GM12878 (cell line): ENCODE results near the gene SLC20A1. TPM values are rescaled to one million over a fixed set of nuclear protein-coding genes. Genes with fewer than 3 reads are reported as not detected.

Source experiments
- ATAC-seq: fragments of 200-7000 bp; cut with Tn5 transposase; 3 replicates; pipeline ENCODE4 v1.9.1; 2020; ENCODE audit warnings: mild to moderate bottlenecking, moderate library complexity
- BruUV-seq: library from RNA; stranded (reverse); fragments of 400-500 nt; replicated peaks from 2 replicates; lab custom pipeline; 2021; lab: Mats Ljungman, UMichigan
- CTCF ChIA-PET: fragments of 300-600 bp; sonication (Branson Sonifier 250); formaldehyde crosslinking; extraction: SDS; loops from one replicate; lab custom pipeline; 2021; ENCODE audit warnings: inconsistent platforms; lab: Yijun Ruan, JAX
- POLR2A ChIA-PET: fragments of 350-600 bp; formaldehyde crosslinking; extraction: SDS; loops from one replicate; lab custom pipeline; 2021; ENCODE audit warnings: inconsistent platforms; lab: Charles Lee
- RAD21 ChIA-PET: fragments of 300-600 bp; sonication (Branson Sonifier 250); formaldehyde crosslinking; loops from one replicate; lab custom pipeline; 2023; ENCODE audit warnings: antibody characterized with exemption; ENCODE audit not compliant: unreplicated experiment; lab: Charles Lee
- SMC1A ChIA-PET: fragments of 300-600 bp; sonication (Branson Sonifier 250); formaldehyde crosslinking; loops from one replicate; lab custom pipeline; 2023; ENCODE audit not compliant: unreplicated experiment, uncharacterized antibody; lab: Charles Lee
- DNase-seq: peaks from one replicate; pipeline ENCODE4 v3.0.0-alpha.2; 2011; ENCODE audit warnings: low read depth, low spot score
- FAIRE-seq: peaks from 3 replicates; lab custom pipeline; 2011; peaks lifted over from hg19 to GRCh38; lab: Jason Lieb, UNC
- H2AFZ ChIP-seq: 2 replicates; pipeline ENCODE4 v1.6.0; 2011; ENCODE audit warnings: low read depth, low read length, control low read depth; ENCODE audit not compliant: control insufficient read depth
- H3K27ac ChIP-seq: 2 replicates; pipeline ENCODE4 v1.5.1; 2011; ENCODE audit warnings: control low read depth; ENCODE audit not compliant: control insufficient read depth, insufficient read depth
- H3K27me3 ChIP-seq, 2 experiments: replicated peaks in 1 of 2; 2 replicates each; pipeline versions ENCODE4 v1.6.0 to v1.6.1; 2011; ENCODE audit warnings: low read length in 1 of 2; ENCODE audit not compliant: control insufficient read depth in 2 of 2, insufficient read depth in 2 of 2
- H3K36me3 ChIP-seq, 2 experiments: 2 replicates each; pipeline ENCODE4 v1.5.1; 2011; ENCODE audit warnings: low read length in 1 of 2; ENCODE audit not compliant: control insufficient read depth in 2 of 2, insufficient read depth in 2 of 2
- H3K4me1 ChIP-seq: 2 replicates; pipeline ENCODE4 v1.6.1; 2011; ENCODE audit warnings: mild to moderate bottlenecking, low read length, moderate library complexity, mixed read lengths; ENCODE audit not compliant: control insufficient read depth, insufficient read depth
- H3K4me2 ChIP-seq: 2 replicates; pipeline ENCODE4 v1.6.0; 2011; ENCODE audit warnings: control low read depth; ENCODE audit not compliant: control insufficient read depth, insufficient read depth
- H3K4me3 ChIP-seq: fragments of 200-600 bp; sonication (generic); 2 replicates; pipeline ENCODE4 v1.5.1; 2016
- H3K79me2 ChIP-seq: 2 replicates; pipeline ENCODE4 v1.6.0; 2011; ENCODE audit warnings: low read length; ENCODE audit not compliant: control insufficient read depth, insufficient read depth
- H3K9ac ChIP-seq: 2 replicates; pipeline ENCODE4 v1.8.0; 2011; ENCODE audit warnings: low read length, control low read depth, mixed read lengths; ENCODE audit not compliant: control insufficient read depth, insufficient read depth
- H3K9me3 ChIP-seq: replicated peaks from 3 replicates; pipeline ENCODE4 v1.5.1; 2011; ENCODE audit warnings: mild to moderate bottlenecking, low read length; ENCODE audit not compliant: control insufficient read depth, insufficient read depth
- H4K20me1 ChIP-seq: 2 replicates; pipeline ENCODE4 v1.6.0; 2011; ENCODE audit not compliant: control insufficient read depth, insufficient read depth
- BACH1 ChIP-seq: fragments of 450-650 bp; IDR thresholded peaks from 2 replicates; pipeline ENCODE4 v1.6.1; 2017; ENCODE audit warnings: mild to moderate bottlenecking, borderline replicate concordance
- DPF2 ChIP-seq: fragments of 450-650 bp; IDR thresholded peaks from 2 replicates; pipeline ENCODE4 v1.6.1; 2017; ENCODE audit warnings: mild to moderate bottlenecking
- HCFC1 ChIP-seq: fragments of 150-350 bp; IDR thresholded peaks from 2 replicates; pipeline ENCODE4 v1.6.1; 2014; ENCODE audit warnings: low read length
- JUND ChIP-seq: IDR thresholded peaks from 2 replicates; pipeline ENCODE4 v1.6.1; 2012; ENCODE audit warnings: low read depth, mild to moderate bottlenecking, low read length, improper control_type of control experiment, moderate library complexity
- KDM1A ChIP-seq: fragments of 200-600 bp; sonication (generic); IDR thresholded peaks from 2 replicates; pipeline ENCODE4 v1.6.1; 2016; ENCODE audit warnings: borderline replicate concordance
- STAT3 ChIP-seq: IDR thresholded peaks from 2 replicates; pipeline ENCODE4 v1.6.1; 2011; ENCODE audit warnings: low read depth, low read length, improper control_type of control experiment
- WGBS: methylation state at CpG from one replicate; pipeline ENCODE4 v1.1.6; 2016; ENCODE audit warnings: low lambda C conversion rate; ENCODE audit not compliant: insufficient replicate concordance, insufficient coverage; ENCODE audit errors: missing lambda C conversion rate; 5-methylcytosine and 5-hydroxymethylcytosine counted together
- in situ Hi-C: fragments of 300-500 bp; cut with MboI; formaldehyde crosslinking; loops from 9 replicates; pipeline ENCODE4 v1.14.3; 2018; ENCODE audit warnings: mixed read lengths
- intact Hi-C: fragments of 100-400 bp; cut with micrococcal nuclease; formaldehyde crosslinking; loops from one replicate; pipeline ENCODE4 v1.14.2; 2022; ENCODE audit not compliant: unreplicated experiment
- polyA plus RNA-seq, 11 experiments: library from polyadenylated mRNA; depleted of rRNA in 4 of 11; unstranded in 6 of 11; stranded (reverse) in 5 of 11; fragments of >200 nt; fragmentation: Nextera tagmentation in 4 of 11; fragmentation: Illumina TruSeq in 1 of 11; extraction: Ambion mirVana in 4 of 11; extraction: Trizol in 1 of 11; gene quantifications; 1 replicate in 1 of 11; 2 replicates in 10 of 11; pipeline versions ENCODE4 v1.2.1 to v1.2.3, GENCODE V29; 2011 to 2016; ENCODE audit warnings: inconsistent platforms in 2 of 11, missing spikeins in 2 of 11, low read depth in 1 of 11
- total RNA-seq, 4 experiments: library from RNA; depleted of rRNA in 3 of 4; stranded (reverse); fragments of >200 nt in 3 of 4; fragmentation: Illumina TruSeq in 1 of 4; extraction: Trizol in 1 of 4; gene quantifications; 2 replicates each; pipeline versions ENCODE4 v1.2.1 to v1.2.3, GENCODE V29; 2013 to 2021
- TF ChIP-seq, protein P1 (sequence below): fragments of 450-650 bp; formaldehyde crosslinking; IDR thresholded peaks from 2 replicates; pipeline ENCODE4 v1.4.0; 2020; ENCODE audit warnings: mild to moderate bottlenecking, moderate library complexity

The SLC20A1 gene
- total and polyA plus RNA-seq, 10 of the 15 experiments (the other 5 are each of a cell fraction or from before 2014, with no cell fraction given), result 21.2 to 59.1 (median 43.2) TPM

DNA sequence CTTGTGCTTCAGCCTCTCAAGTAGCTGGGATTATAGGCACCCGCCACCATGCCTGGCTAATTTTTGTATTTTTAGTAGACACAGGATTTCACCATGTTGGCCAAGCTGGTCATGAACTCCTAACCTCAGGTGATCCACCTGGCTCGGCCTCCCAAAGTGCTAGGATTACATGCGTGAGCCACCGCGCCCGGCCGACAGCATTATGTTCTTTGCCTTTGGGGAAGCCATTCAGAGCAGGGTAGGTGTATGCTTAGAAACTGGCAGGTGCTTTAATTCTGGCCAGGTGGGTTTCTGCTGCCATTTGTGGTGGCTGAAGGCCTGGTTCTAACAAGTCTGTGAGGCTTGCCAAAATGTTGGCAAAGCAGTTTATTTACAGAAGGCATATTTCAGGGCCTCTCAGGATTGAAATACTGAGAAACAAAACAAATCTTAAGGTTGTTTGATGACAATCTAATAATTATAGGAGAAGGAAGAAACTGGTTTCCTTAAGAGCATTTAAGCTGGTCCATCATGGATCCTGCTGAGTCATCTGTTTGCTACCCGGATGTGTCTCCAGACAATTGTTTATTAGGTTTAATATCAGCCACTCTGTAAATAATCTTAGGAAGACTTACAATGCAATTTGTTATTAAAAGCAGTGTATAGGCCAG lies 16.0 kb downstream of the SLC20A1 start:
- DNase-seq (no peak), ATAC-seq (no peak), FAIRE-seq (no peak)
- no TSS peak for BruUV-seq
- RAD21 ChIA-PET, result interaction anchor here (1.2 kb wide), 1 partner anchor 65 kb away, joined by 3 read pairs; no protein-coding TSS in a partner anchor
- Histone ChIP-seq H3K4me2 (no peak overlapping the region), H3K27me3 (no peaks in the 10 kb centered on the region), H3K9ac (no peak overlapping the region), H3K36me3 (peaks cover 6 to 35% of the 10 kb centered on the region in 2 experiments), H4K20me1 (no peaks in the 10 kb centered on the region), H3K4me3 (no peak overlapping the region), H3K9me3 (no peaks in the 10 kb centered on the region), H3K79me2 (peaks cover 9% of the 10 kb centered on the region), H3K4me1 (peaks cover 15% of the 10 kb centered on the region), H2AFZ (no peak overlapping the region), H3K27ac (no peak overlapping the region)
- intact Hi-C loops, result no loop called here
- CTCF ChIA-PET, result interaction anchor here (1.1 to 2.3 kb wide), 3 partner anchors 28 to 65 kb away, joined by 4 to 8 read pairs (median 5); no protein-coding TSS in a partner anchor
- TF ChIP-seq HCFC1, result no peak
- in situ Hi-C loops, result no loop called here
- WGBS, result 98% methylated on average over 8 of the region's 8 CpGs
- POLR2A ChIA-PET, result interaction anchor here (1.2 to 3.4 kb wide), 2 partner anchors 31 to 52 kb away, joined by 3 to 10 read pairs; no protein-coding TSS in a partner anchor
- SMC1A ChIA-PET, result interaction anchor here (0.8 to 7.1 kb wide), 13 partner anchors 9 to 88 kb away, joined by 3 to 46 read pairs (median 4); partner anchors contain the start of gene SLC20A1

GRCh38 chr2:112662704-112663103 lies 17.0 kb downstream of the SLC20A1 start:
- ChIA-PET CTCF (interaction anchor here (1.4 to 2.3 kb wide), 2 partner anchors 28 to 62 kb away, joined by 4 to 5 read pairs; no protein-coding TSS in a partner anchor), RAD21 (interaction anchor here (1.2 kb wide), 1 partner anchor 64 kb away, joined by 3 read pairs; no protein-coding TSS in a partner anchor)
- Histone ChIP-seq H3K4me1 (peaks cover 8% of the 10 kb centered on the region; the same call in 1 of the 2 replicates), H3K9me3 (no peaks in the 10 kb centered on the region), H3K27ac (no peak overlapping the region), H2AFZ (no peak overlapping the region)
- in situ Hi-C loops, result no loop called here
- DNase-seq (no peak), ATAC-seq (no peak)
- TF ChIP-seq KDM1A, result no peak
- TF ChIP-seq JUND, result no peak
- TF ChIP-seq STAT3, result no peak
- TF ChIP-seq DPF2, result no peak
- no peak for TF ChIP-seq BACH1
- TF ChIP-seq, protein P1, sequence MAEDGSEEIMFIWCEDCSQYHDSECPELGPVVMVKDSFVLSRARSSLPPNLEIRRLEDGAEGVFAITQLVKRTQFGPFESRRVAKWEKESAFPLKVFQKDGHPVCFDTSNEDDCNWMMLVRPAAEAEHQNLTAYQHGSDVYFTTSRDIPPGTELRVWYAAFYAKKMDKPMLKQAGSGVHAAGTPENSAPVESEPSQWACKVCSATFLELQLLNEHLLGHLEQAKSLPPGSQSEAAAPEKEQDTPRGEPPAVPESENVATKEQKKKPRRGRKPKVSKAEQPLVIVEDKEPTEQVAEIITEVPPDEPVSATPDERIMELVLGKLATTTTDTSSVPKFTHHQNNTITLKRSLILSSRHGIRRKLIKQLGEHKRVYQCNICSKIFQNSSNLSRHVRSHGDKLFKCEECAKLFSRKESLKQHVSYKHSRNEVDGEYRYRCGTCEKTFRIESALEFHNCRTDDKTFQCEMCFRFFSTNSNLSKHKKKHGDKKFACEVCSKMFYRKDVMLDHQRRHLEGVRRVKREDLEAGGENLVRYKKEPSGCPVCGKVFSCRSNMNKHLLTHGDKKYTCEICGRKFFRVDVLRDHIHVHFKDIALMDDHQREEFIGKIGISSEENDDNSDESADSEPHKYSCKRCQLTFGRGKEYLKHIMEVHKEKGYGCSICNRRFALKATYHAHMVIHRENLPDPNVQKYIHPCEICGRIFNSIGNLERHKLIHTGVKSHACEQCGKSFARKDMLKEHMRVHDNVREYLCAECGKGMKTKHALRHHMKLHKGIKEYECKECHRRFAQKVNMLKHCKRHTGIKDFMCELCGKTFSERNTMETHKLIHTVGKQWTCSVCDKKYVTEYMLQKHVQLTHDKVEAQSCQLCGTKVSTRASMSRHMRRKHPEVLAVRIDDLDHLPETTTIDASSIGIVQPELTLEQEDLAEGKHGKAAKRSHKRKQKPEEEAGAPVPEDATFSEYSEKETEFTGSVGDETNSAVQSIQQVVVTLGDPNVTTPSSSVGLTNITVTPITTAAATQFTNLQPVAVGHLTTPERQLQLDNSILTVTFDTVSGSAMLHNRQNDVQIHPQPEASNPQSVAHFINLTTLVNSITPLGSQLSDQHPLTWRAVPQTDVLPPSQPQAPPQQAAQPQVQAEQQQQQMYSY (CRISPR knock-in tag), result no peak
- TF ChIP-seq, all 136 proteins: peak for 0
- H3K4me2 ChIP-seq, result no peak overlapping the region
- POLR2A ChIA-PET, result interaction anchor here (1.2 to 1.4 kb wide), 2 partner anchors 11 to 51 kb away, joined by 3 read pairs; no protein-coding TSS in a partner anchor
- no peak overlapping the region for H3K9ac ChIP-seq
- SMC1A ChIA-PET, result interaction anchor here (0.8 to 2.1 kb wide), 11 partner anchors 8 to 87 kb away, joined by 3 to 5 read pairs (median 3); partner anchors contain the start of gene SLC20A1
- no peak for FAIRE-seq
- no peak overlapping the region for H3K4me3 ChIP-seq
- no TSS peak for BruUV-seq
- H3K36me3 ChIP-seq, result peaks cover 6 to 29% of the 10 kb centered on the region in 2 experiments
- H4K20me1 ChIP-seq, result no peaks in the 10 kb centered on the region
- intact Hi-C loops, result no loop called here
- no peaks in the 10 kb centered on the region for H3K27me3 ChIP-seq
- 100% methylated on average over 3 of the region's 3 CpGs for WGBS
- H3K79me2 ChIP-seq, result peaks cover 6% of the 10 kb centered on the region
